K562 (cell line): ENCODE results near the gene CNP. TPM values are rescaled to one million over a fixed set of nuclear protein-coding genes. Genes with fewer than 3 reads are reported as not detected.

ENCODE experiments used
- ARID2 ChIP-seq: fragments of 450-650 bp; IDR thresholded peaks from 2 replicates; pipeline ENCODE4 v1.6.1; 2017; ENCODE audit warnings: antibody characterized with exemption, mild to moderate bottlenecking
- BRD9 ChIP-seq: fragments of 450-650 bp; IDR thresholded peaks from 2 replicates; pipeline ENCODE4 v1.6.1; 2018; ENCODE audit warnings: low read depth; ENCODE audit not compliant: partially characterized antibody
- CREB3L1 ChIP-seq: fragments of 450-650 bp; IDR thresholded peaks from 2 replicates; pipeline ENCODE4 v1.6.1; 2014; ENCODE audit warnings: low read depth, mild to moderate bottlenecking, moderate library complexity, borderline replicate concordance
- DDX20 ChIP-seq: fragments of 450-650 bp; IDR thresholded peaks from 2 replicates; pipeline ENCODE4 v1.6.1; 2016; ENCODE audit warnings: missing genetic modification characterization, low read depth, mild to moderate bottlenecking, missing compliant biosample characterization, moderate library complexity
- DMBX1 ChIP-seq: fragments of 250-450 bp; sonication (Bioruptor Pico); IDR thresholded peaks from 2 replicates; pipeline ENCODE4 v1.8.0; 2022; ENCODE audit warnings: inconsistent platforms, mild to moderate bottlenecking, moderate library complexity, borderline replicate concordance
- ETV5 ChIP-seq: sonication (generic); formaldehyde crosslinking; IDR thresholded peaks from 2 replicates; pipeline ENCODE4 v1.4.0; 2020; ENCODE audit warnings: low read depth, mild to moderate bottlenecking, missing genetic modification reagents
- FOS ChIP-seq: IDR thresholded peaks from 3 replicates; pipeline ENCODE4 v1.6.1; 2011; ENCODE audit not compliant: insufficient read length; ENCODE audit errors: extremely low read depth
- GABPA ChIP-seq: fragments of 200-800 bp; sonication (Bioruptor generic); conservative IDR thresholded peaks from 2 replicates; pipeline ENCODE4 v1.6.1; 2016; ENCODE audit warnings: low read depth, missing genetic modification characterization, missing compliant biosample characterization
- HDAC3 ChIP-seq: fragments of 450-650 bp; IDR thresholded peaks from 2 replicates; pipeline ENCODE4 v1.6.1; 2018; ENCODE audit warnings: borderline replicate concordance, mild to moderate bottlenecking, moderate library complexity; ENCODE audit not compliant: partially characterized antibody
- HMG20B ChIP-seq: fragments of 250-450 bp; sonication (Bioruptor Pico); IDR thresholded peaks from 2 replicates; pipeline ENCODE4 v1.5.0; 2021; ENCODE audit warnings: mild to moderate bottlenecking
- KDM4B ChIP-seq, 2 experiments: fragments of 450-650 bp in 1 of 2; sonication (generic) in 1 of 2; IDR thresholded peaks; 2 replicates each; pipeline ENCODE4 v1.6.1; 2016 to 2017; ENCODE audit warnings: borderline replicate concordance in 2 of 2, antibody characterized with exemption in 1 of 2, low read depth in 1 of 2, mild to moderate bottlenecking in 1 of 2
- MEF2A ChIP-seq: IDR thresholded peaks from 2 replicates; pipeline ENCODE4 v1.6.1; 2011; ENCODE audit warnings: low read depth, mild to moderate bottlenecking, low read length, moderate library complexity; ENCODE audit not compliant: control insufficient read depth
- MEF2D ChIP-seq: conservative IDR thresholded peaks from 2 replicates; pipeline ENCODE4 v1.6.1; 2016; ENCODE audit warnings: low read depth, missing genetic modification characterization, missing compliant biosample characterization
- NR2C2 ChIP-seq, 2 experiments: fragments of 200-800 bp in 1 of 2; sonication (Bioruptor generic) in 1 of 2; sonication (generic) in 1 of 2; formaldehyde crosslinking in 1 of 2; IDR thresholded peaks; 2 replicates each; pipeline versions ENCODE4 v1.6.1 to v1.8.0; 2016 to 2022; ENCODE audit warnings: mild to moderate bottlenecking in 1 of 2, missing compliant biosample characterization in 1 of 2, missing genetic modification characterization in 1 of 2, missing genetic modification reagents in 1 of 2
- POLR2G ChIP-seq: fragments of 200-400 bp; formaldehyde crosslinking; IDR thresholded peaks from 2 replicates; pipeline ENCODE4 v1.6.1; 2017; ENCODE audit warnings: low read depth, mild to moderate bottlenecking, antibody characterized with exemption, low read length, moderate library complexity
- RBM39 ChIP-seq: fragments of 200-400 bp; formaldehyde crosslinking; optimal IDR thresholded peaks from 2 replicates; pipeline ENCODE3; 2018; ENCODE audit warnings: low read depth, low read length
- ZNF395 ChIP-seq: fragments of 200-800 bp; sonication (Bioruptor generic); IDR thresholded peaks from 2 replicates; pipeline ENCODE4 v1.6.1; 2017; ENCODE audit warnings: missing genetic modification characterization, missing compliant biosample characterization
- ZNF639 ChIP-seq, 2 experiments: fragments of 200-800 bp in 1 of 2; sonication (Bioruptor generic) in 1 of 2; sonication (generic) in 1 of 2; formaldehyde crosslinking in 1 of 2; IDR thresholded peaks in 1 of 2; conservative IDR thresholded peaks in 1 of 2; 2 replicates each; pipeline versions ENCODE4 v1.5.0 to v1.6.1; 2016 to 2020; ENCODE audit warnings: missing compliant biosample characterization in 1 of 2, missing genetic modification characterization in 1 of 2, missing genetic modification reagents in 1 of 2
- polyA plus RNA-seq, 8 experiments: library from polyadenylated mRNA; depleted of rRNA in 4 of 8; stranded (reverse) in 5 of 8; unstranded in 3 of 8; fragments of >200 nt; fragmentation: Nextera tagmentation in 2 of 8; fragmentation: Illumina TruSeq in 1 of 8; extraction: Ambion mirVana in 2 of 8; extraction: Trizol in 1 of 8; gene quantifications; 2 replicates each; pipeline versions ENCODE4 v1.2.1 to v1.2.3, GENCODE V29; 2011 to 2014; ENCODE audit warnings: inconsistent platforms in 1 of 8, missing spikeins in 1 of 8
- total RNA-seq, 7 experiments: library from RNA; depleted of rRNA in 6 of 7; stranded (reverse); fragments of >200 nt in 6 of 7; fragmentation: Illumina TruSeq in 2 of 7; extraction: Trizol in 2 of 7; gene quantifications; 2 replicates each; pipeline versions ENCODE4 v1.2.1 to v1.2.3, GENCODE V29; 2011 to 2021; ENCODE audit warnings: low replicate concordance in 1 of 7

CNP gene
- total and polyA plus RNA-seq, 9 of the 15 experiments (the other 6 are each of a cell fraction or from before 2014, with no cell fraction given) = 1.7 to 52.0 (median 29.1) TPM

- TF ChIP-seq CREB3L1 (peak; percentile 36; the same call in 1 of the 2 replicates), HDAC3 (peak; percentile 26), ARID2 (no peak), KDM4B (IDR thresholded peaks at IDR 0.05; ENCODE audit: borderline replicate concordance in 2 of 2, low read depth in 1 of 2) (no peak), ZNF639 (CRISPR knock-in tag; conservative IDR thresholded peaks at IDR 0.05 in 1 of 2, IDR thresholded peaks at IDR 0.05 in 1 of 2) (peak in 1 of 2 experiments; percentile 42; a peak in 1 of 4 replicates), FOS (no peak), GABPA (tag) (peak; percentile 77), ZNF395 (CRISPR knock-in tag) (0 out of 2 replicates have a peak, but pooled peaks have one; percentile 63), NR2C2 (CRISPR knock-in tag; IDR thresholded peaks at IDR 0.05) (no peak), NR2C2 (tag; IDR thresholded peaks at IDR 0.05) (peak; percentile 58; the same call in 1 of the 2 replicates), POLR2G (peak; percentile 85), DMBX1 (CRISPR knock-in tag) (peak; percentile 96), MEF2D (tag) (0 out of 2 replicates have a peak, but pooled peaks have one; percentile 56), RBM39 (no peak), DDX20 (tag) (no peak), MEF2A (no peak), HMG20B (CRISPR knock-in tag) (no peak), ETV5 (peak; percentile 91), BRD9 (peak; percentile 77)
Observed at GRCh38 chr17:42023524-42024349, 57.1 kb downstream of the CNP start (continued).
